ENCODE measurements around the gene GABRR3. TPM values are rescaled to one million over a fixed set of nuclear protein-coding genes. Genes with fewer than 3 reads are reported as not detected.

The GABRR3 gene
- total RNA-seq, 2 donors from 2014 or later: 0.34 TPM; not detected in 1

- Histone ChIP-seq H3K27ac (no peak overlapping the region), H3K9me3 (no peaks in the 10 kb centered on the region), H3K27me3 (replicated peaks; ENCODE audit: insufficient read depth) (no peaks in the 10 kb centered on the region), H3K4me3 (no peak overlapping the region), H3K4me1 (replicated peaks) (no peaks in the 10 kb centered on the region), H3K36me3 (no peaks in the 10 kb centered on the region)
- TF ChIP-seq POLR2AphosphoS5 (IDR thresholded peaks at IDR 0.05): no peak
- TF ChIP-seq POLR2A (IDR thresholded peaks at IDR 0.05): no peak
- no peak for TF ChIP-seq CTCF (IDR thresholded peaks at IDR 0.05)
- no peak for DNase-seq (ENCODE audit: low spot score)
- 93% methylated on average over 1 of the region's 1 CpG for WGBS
- intact Hi-C loops (cut with DNase I): no loop called here
These were observed 32.4 kb downstream of the GABRR3 start for GRCh38 chr3:98002717-98003116.

GRCh38 chr3:97999994-98000393 is 35.1 kb downstream of the GABRR3 start:
- Histone ChIP-seq H3K9me3 (no peaks in the 10 kb centered on the region), H3K27ac (no peak overlapping the region), H3K27me3 (replicated peaks; ENCODE audit: insufficient read depth) (no peaks in the 10 kb centered on the region), H3K4me3 (no peak overlapping the region), H3K36me3 (no peaks in the 10 kb centered on the region), H3K4me1 (replicated peaks) (no peaks in the 10 kb centered on the region)
- TF ChIP-seq CTCF (IDR thresholded peaks at IDR 0.05) (no peak), POLR2AphosphoS5 (IDR thresholded peaks at IDR 0.05) (no peak), POLR2A (IDR thresholded peaks at IDR 0.05) (no peak)
- WGBS: 34% methylated on average over 1 of the region's 1 CpG
- intact Hi-C loops (cut with DNase I): no loop called here
- DNase-seq (ENCODE audit: low spot score): no peak

DNA sequence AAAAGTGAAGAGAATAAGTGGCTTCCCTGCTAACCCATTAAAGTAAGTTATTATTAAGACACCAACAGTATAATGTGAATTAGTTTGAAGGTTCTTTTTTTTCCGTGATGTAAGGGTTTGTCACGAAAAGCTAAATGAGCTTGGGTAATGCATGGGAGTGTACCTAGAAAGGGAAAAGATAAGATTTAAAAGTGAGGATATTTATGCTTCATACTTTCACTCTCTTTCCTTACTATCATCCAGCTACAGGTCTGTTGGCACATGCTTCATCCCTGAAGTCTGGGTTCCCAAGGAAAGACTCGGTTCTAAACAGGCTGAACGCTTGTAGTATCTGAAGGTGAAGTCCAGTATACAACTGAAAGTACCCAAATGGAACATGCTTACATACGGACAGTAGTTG is 36.0 kb downstream of the GABRR3 start:
- Histone ChIP-seq H3K9me3 (no peaks in the 10 kb centered on the region), H3K27ac (no peak overlapping the region), H3K4me3 (no peak overlapping the region), H3K4me1 (replicated peaks) (no peaks in the 10 kb centered on the region), H3K27me3 (replicated peaks; ENCODE audit: insufficient read depth) (no peaks in the 10 kb centered on the region), H3K36me3 (no peaks in the 10 kb centered on the region)
- 91% methylated on average over 5 of the region's 5 CpGs for WGBS
- intact Hi-C loops (cut with DNase I): no loop called here
- DNase-seq (ENCODE audit: low spot score): no peak
- TF ChIP-seq POLR2AphosphoS5 (IDR thresholded peaks at IDR 0.05) (no peak), CTCF (IDR thresholded peaks at IDR 0.05) (no peak), POLR2A (IDR thresholded peaks at IDR 0.05) (no peak)

- no peak overlapping the region for H3K27ac ChIP-seq
- H3K4me3 ChIP-seq: no peak overlapping the region
- no peaks in the 10 kb centered on the region for H3K9me3 ChIP-seq
- 94% methylated on average over 4 of the region's 4 CpGs for WGBS
- TF ChIP-seq CTCF (IDR thresholded peaks at IDR 0.05) (no peak), POLR2A (IDR thresholded peaks at IDR 0.05) (no peak), POLR2AphosphoS5 (IDR thresholded peaks at IDR 0.05) (no peak)
- H3K27me3 ChIP-seq (replicated peaks; ENCODE audit: insufficient read depth): no peaks in the 10 kb centered on the region
- H3K36me3 ChIP-seq: no peaks in the 10 kb centered on the region
- no peaks in the 10 kb centered on the region for H3K4me1 ChIP-seq (replicated peaks)
- no peak for DNase-seq (ENCODE audit: low spot score)
- intact Hi-C loops (cut with DNase I): no loop called here
These were observed 38.1 kb downstream of the GABRR3 start for GRCh38 chr3:97996988-97997387.

- Histone ChIP-seq H3K4me3 (no peak overlapping the region), H3K27ac (no peak overlapping the region), H3K4me1 (replicated peaks) (no peaks in the 10 kb centered on the region), H3K27me3 (replicated peaks; ENCODE audit: insufficient read depth) (no peaks in the 10 kb centered on the region), H3K36me3 (no peaks in the 10 kb centered on the region), H3K9me3 (no peaks in the 10 kb centered on the region)
- intact Hi-C loops (cut with DNase I): no loop called here
- TF ChIP-seq POLR2A (IDR thresholded peaks at IDR 0.05) (no peak), POLR2AphosphoS5 (IDR thresholded peaks at IDR 0.05) (no peak), CTCF (IDR thresholded peaks at IDR 0.05) (no peak)
- DNase-seq (ENCODE audit: low spot score): no peak
- 43% methylated on average over 2 of the region's 2 CpGs for WGBS
These were observed 40.7 kb downstream of the GABRR3 start for GRCh38 chr3:97994328-97994945.

Data from prostate gland (tissue), 2 donors.